ENCODE measurements around the gene UBE2QL1. TPM values are rescaled to one million over a fixed set of nuclear protein-coding genes. Genes with fewer than 3 reads are reported as not detected.

The UBE2QL1 gene
- total and polyA plus RNA-seq, 2 of the 8 experiments (the other 6 are each of a cell fraction or from before 2014, with no cell fraction given): 0.43 to 0.65 TPM

GRCh38 chr5:6455571-6456200, 7.0 kb downstream of the UBE2QL1 start:
- TF ChIP-seq RAD21 (IDR thresholded peaks at IDR 0.05 in 1 of 2, conservative IDR thresholded peaks at IDR 0.05 in 1 of 2; ENCODE audit: low read depth in 2 of 2, low read length in 2 of 2) (no peak), PHF8 (conservative IDR thresholded peaks at IDR 0.05; ENCODE audit: low read depth, low read length) (no peak), CBX5 (IDR thresholded peaks at IDR 0.05; ENCODE audit: low read depth, low read length) (no peak), SP1 (IDR thresholded peaks at IDR 0.05; ENCODE audit: low read depth, low read length) (no peak), NRF1 (IDR thresholded peaks at IDR 0.05; ENCODE audit: low read depth, low read length) (no peak), RXRA (IDR thresholded peaks at IDR 0.05; ENCODE audit: insufficient read depth, low read depth, low read length) (no peak), ASH2L (IDR thresholded peaks at IDR 0.05; ENCODE audit: low read length) (no peak), E2F6 (IDR thresholded peaks at IDR 0.05) (no peak), ZNF274 (IDR thresholded peaks at IDR 0.05; ENCODE audit: borderline replicate concordance, extremely low read depth, low read length) (no peak), USF2 (IDR thresholded peaks at IDR 0.05; ENCODE audit: low read length) (no peak), EP300 (IDR thresholded peaks at IDR 0.05; ENCODE audit: borderline replicate concordance in 1 of 2, low read depth in 2 of 2, low read length in 2 of 2) (no peak)
- no peak overlapping the region for H4K8ac ChIP-seq (ENCODE audit: extremely low read depth, insufficient read depth, low read length)
- no peak overlapping the region for H4K5ac ChIP-seq (ENCODE audit: insufficient read length, low read depth, low read length)
- no peak overlapping the region for H2AFZ ChIP-seq (ENCODE audit: low read length)
- H3K56ac ChIP-seq (replicated peaks; ENCODE audit: insufficient read length, low read depth, low read length): no peak overlapping the region
- FAIRE-seq (no peak), DNase-seq (ENCODE audit: low read depth in 1 of 2, low spot score in 2 of 2) (no peak)
- H4K20me1 ChIP-seq (replicated peaks in 1 of 2; ENCODE audit: control insufficient read depth in 1 of 2, insufficient read depth in 2 of 2, low read length in 2 of 2): peaks cover 0 to 6% of the 10 kb centered on the region in 2 experiments
- no peak overlapping the region for H2BK120ac ChIP-seq (replicated peaks; ENCODE audit: low read depth, low read length)
- no peak overlapping the region for H3K4me3 ChIP-seq (ENCODE audit: extremely low read depth in 1 of 4, insufficient read depth in 2 of 4, low read depth in 3 of 4, low read length in 4 of 4)
- no peak overlapping the region for H2BK12ac ChIP-seq (ENCODE audit: low read depth, low read length)
- ChIA-PET CTCF (ENCODE audit: partially characterized antibody) (interaction anchor here (0.9 to 1.6 kb wide), 4 partner anchors 9 to 167 kb away, joined by 3 to 6 read pairs (median 4); no protein-coding TSS in a partner anchor), POLR2A (ENCODE audit: partially characterized antibody) (no interaction called here)
- WGBS, 2 experiments (ENCODE audit: extremely low coverage in 1 of 2, insufficient coverage in 1 of 2, insufficient read length in 1 of 2, insufficient replicate concordance in 2 of 2, low coverage in 1 of 2, low lambda C conversion rate in 2 of 2, missing lambda C conversion rate in 1 of 2): 90% methylated on average over 12 of the region's 13 CpGs; no CpG with 5 or more reads in 1 of the 2 experiments
- no peak overlapping the region for H2BK5ac ChIP-seq (ENCODE audit: low read depth, low read length)
- no peaks in the 10 kb centered on the region; a peak in 1 of 7 replicates for H3K4me1 ChIP-seq (replicated peaks in 1 of 4; ENCODE audit: control insufficient read depth in 3 of 4, insufficient read depth in 4 of 4, low read length in 3 of 4)
- H3K18ac ChIP-seq (ENCODE audit: extremely low read depth, low read length): no peak overlapping the region
- H3K27me3 ChIP-seq (replicated peaks in 1 of 4; ENCODE audit: control insufficient read depth in 3 of 4, extremely low read depth in 1 of 4, insufficient read depth in 3 of 4, low read length in 3 of 4): peaks cover 10 to 51% (median 27%) of the 10 kb centered on the region in 4 experiments
- no peak overlapping the region for H3K23ac ChIP-seq (ENCODE audit: insufficient read length)
- H2BK20ac ChIP-seq (ENCODE audit: low read length): no peak overlapping the region
- no peak overlapping the region for H2BK15ac ChIP-seq (ENCODE audit: low read length)
- H3K14ac ChIP-seq (ENCODE audit: insufficient read length): no peak overlapping the region
- H3K9me3 ChIP-seq (ENCODE audit: insufficient read depth in 2 of 2, low read depth in 1 of 2, low read length in 1 of 2): no peaks in the 10 kb centered on the region
- no peaks in the 10 kb centered on the region for H3K79me2 ChIP-seq (ENCODE audit: control insufficient read depth in 1 of 2, insufficient read depth in 2 of 2, low read length in 2 of 2)
- no peaks in the 10 kb centered on the region for H3K79me1 ChIP-seq (ENCODE audit: low read depth, low read length)
- H2AK5ac ChIP-seq (ENCODE audit: low read depth, low read length): no peak overlapping the region
- H3K9ac ChIP-seq (replicated peaks in 1 of 4; ENCODE audit: extremely low read depth in 1 of 4, low read depth in 3 of 4, low read length in 3 of 4): no peak overlapping the region
- no peak overlapping the region for H4K91ac ChIP-seq (replicated peaks; ENCODE audit: insufficient read length, low read length)
- no peak overlapping the region for H3K27ac ChIP-seq (ENCODE audit: low read depth, low read length)
- no peak overlapping the region for H3K4ac ChIP-seq (replicated peaks; ENCODE audit: insufficient read length, low read depth, low read length)
- no peak overlapping the region for H3K4me2 ChIP-seq (ENCODE audit: insufficient read depth in 1 of 2, low read depth in 2 of 2, low read length in 2 of 2)
- H3K23me2 ChIP-seq (ENCODE audit: low read depth, low read length): no peaks in the 10 kb centered on the region
- no peaks in the 10 kb centered on the region for H3K36me3 ChIP-seq (ENCODE audit: control insufficient read depth in 2 of 4, insufficient read depth in 4 of 4, low read length in 3 of 4)

Data from H1 (cell line).